ENCODE measurements around the gene POLR1C. TPM values are rescaled to one million over a fixed set of nuclear protein-coding genes. Genes with fewer than 3 reads are reported as not detected.
"Not testable (repeated sequence)": the region's sequence is repeated elsewhere in the genome, so short reads cannot be mapped to it uniquely, and the experiment has no call there.

POLR1C gene, protein sequence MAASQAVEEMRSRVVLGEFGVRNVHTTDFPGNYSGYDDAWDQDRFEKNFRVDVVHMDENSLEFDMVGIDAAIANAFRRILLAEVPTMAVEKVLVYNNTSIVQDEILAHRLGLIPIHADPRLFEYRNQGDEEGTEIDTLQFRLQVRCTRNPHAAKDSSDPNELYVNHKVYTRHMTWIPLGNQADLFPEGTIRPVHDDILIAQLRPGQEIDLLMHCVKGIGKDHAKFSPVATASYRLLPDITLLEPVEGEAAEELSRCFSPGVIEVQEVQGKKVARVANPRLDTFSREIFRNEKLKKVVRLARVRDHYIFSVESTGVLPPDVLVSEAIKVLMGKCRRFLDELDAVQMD
- 56.6 and 59.3 TPM in 2 replicates for total RNA-seq (2014; rRNA removed; shearing (Covaris generic))
- 40.8 and 53.7 TPM in 2 replicates for polyA plus RNA-seq (2015; cell fraction: cytosol; rRNA removed)
- 100 and 112 TPM in 2 replicates for polyA plus RNA-seq (2015; cell fraction: nucleus; rRNA removed)

DNA sequence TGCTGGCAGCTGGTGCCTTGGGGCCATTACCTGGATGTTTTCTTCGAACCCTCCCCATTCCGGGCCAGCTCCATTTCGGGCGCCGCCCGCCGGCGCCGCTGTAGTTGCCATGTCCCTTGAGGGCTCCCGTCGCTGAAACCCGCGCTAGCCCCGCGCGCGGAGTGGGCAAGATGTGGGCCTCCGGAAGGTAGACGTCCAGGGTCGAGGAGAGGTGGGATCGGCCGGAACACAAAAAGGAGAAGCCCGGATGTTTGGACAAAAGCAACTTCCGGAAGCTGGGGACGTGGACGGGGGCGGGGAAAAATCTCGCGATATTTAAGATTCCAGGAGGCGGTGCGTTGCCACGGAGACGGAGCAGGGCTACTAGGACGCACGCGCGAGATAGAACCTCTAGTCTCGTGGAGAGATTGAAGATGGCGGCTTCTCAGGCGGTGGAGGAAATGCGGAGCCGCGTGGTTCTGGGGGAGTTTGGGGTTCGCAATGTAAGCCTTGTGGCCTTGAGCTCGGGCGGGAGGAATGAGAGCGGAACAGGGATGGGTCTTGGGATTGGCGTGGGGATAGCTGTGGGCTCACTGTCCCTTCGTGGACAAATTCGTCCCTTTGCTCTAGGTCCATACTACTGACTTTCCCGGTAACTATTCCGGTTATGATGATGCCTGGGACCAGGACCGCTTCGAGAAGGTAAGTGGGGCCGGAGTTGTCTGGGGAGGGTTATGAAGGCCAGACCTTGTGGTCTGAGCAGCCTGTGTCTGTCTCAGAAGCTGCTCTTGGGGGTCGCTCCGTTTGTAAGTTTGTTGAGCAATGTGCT is at the start of gene POLR1C, which contains the start of gene YIPF3:
TSS of gene POLR1C (plus strand) at position 393 of the 808 bp plus-strand sequence. CDS start at position 414, 21 bp downstream.
TSS of gene YIPF3 (minus strand) at position 230 of the 808 bp plus-strand sequence. CDS start at position 111, 119 bp downstream.
- peak; percentile 97 for DNase-seq (ENCODE audit: low read depth)

DNA sequence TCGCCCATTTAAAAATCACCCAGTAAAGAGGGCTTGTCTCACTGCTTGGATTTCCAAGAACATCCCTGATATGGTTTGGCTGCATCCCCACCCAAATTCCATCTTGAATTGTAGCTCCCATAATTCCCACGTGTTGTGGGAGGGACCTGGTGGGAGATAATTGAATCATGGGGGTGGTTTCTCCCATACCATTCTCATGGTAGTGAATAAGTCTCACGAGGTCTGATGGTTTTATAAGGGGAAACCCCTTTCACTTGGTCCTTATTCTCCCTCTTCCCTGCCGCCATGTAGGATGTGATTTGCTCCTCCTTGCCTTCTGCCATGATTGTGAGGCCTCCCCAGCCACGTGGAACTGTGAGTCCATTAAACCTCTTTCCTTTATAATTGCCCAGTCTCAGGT is 49.6 kb upstream of the POLR1C start:
- DNase-seq (ENCODE audit: low read depth): not testable (repeated sequence)

- no peak for DNase-seq (ENCODE audit: low read depth)
These were observed 49.1 kb upstream of the POLR1C start for GRCh38 chr6:43467752-43468151.

DNA sequence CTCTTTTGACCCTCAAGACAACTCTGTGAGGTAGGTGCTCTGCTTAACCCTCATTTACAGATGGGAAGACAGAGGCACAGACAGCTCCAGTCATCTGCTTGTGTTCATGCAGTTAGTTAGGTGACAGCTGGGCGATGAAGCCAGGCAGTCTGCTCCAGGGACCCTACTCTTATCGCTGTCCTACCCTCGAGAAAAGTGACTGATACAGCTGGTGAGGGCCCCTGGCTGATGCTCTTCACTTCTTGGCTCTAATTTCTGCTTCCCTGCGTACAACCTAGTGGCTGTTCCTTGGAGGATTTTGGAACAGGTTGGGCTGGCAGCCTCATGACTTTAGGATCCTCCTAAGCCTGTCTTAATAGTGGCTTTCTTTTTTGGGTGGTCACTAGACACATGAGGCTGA is 48.6 kb upstream of the POLR1C start:
- no peak for DNase-seq (ENCODE audit: low read depth)

GRCh38 chr6:43468748-43469681 is 47.9 kb upstream of the POLR1C start:
- no peak for DNase-seq (ENCODE audit: low read depth)

DNA sequence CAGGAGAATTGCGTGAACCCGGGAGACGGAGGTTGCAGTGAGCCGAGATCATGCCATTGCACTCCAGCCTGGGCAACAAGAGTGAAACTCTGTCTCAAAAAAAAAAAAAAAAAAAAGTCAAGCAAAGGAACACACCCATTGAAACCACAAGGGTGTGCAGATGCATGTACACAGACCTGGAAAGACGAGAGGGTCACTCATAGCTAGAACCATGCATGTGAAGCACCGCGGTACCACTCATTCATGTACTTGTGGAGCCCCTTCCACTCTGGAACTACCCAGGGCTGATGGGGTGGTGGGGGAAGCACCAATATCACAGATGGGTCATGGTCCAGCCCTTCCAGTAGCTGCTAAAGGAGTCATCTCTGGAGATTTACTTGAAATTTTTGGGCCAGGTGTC is 46.9 kb upstream of the POLR1C start:
- DNase-seq (ENCODE audit: low read depth): no peak

GRCh38 chr6:43471399-43471798 is 45.5 kb upstream of the POLR1C start:
- no peak for DNase-seq (ENCODE audit: low read depth)

- DNase-seq (ENCODE audit: low read depth): no peak
These were observed 44.4 kb upstream of the POLR1C start for GRCh38 chr6:43472515-43472914.

DNA sequence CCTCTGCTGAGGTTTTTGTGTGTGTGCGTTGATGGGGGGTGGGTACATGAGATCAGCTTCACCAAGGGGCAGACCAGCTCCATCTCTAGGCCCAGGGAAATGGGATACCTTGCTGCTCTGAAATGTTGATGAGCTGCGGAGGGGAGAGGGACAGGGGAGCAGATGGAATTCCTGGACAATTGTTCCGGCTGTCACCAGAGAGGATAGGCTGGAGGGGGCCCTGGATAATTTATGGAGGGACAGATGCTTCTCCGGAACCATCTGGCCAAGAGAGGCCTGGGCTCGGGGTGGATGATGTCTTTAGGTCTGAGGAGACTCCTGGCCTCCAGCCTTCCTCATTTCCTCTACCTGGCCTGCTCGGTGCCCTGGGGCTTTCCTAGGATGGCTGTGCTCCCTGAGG is 41.4 kb upstream of the POLR1C start:
- DNase-seq (ENCODE audit: low read depth): no peak

DNA sequence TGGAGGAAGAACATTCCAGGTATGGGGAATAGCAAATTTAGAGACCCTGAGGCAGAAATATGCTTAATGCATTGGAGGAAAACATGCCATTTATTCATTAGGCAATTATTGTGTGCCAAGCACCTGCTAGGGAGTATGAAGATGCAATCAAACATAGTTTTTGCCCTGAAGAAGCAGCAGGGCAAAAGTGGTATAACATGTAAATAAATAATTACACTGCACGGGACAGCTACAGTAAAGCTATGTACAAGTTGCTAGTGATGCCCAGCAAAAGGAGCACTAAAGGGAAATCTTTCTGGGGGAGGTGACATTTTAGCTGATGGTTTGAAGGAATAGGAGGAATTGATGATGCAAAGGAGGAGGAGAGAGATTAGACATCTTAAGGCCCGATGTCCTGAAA is 40.1 kb upstream of the POLR1C start:
- no peak for DNase-seq (ENCODE audit: low read depth)

GRCh38 chr6:43477235-43478007 is 39.5 kb upstream of the POLR1C start, which contains the start of gene TJAP1:
TJAP1 (plus strand) TSS chr6:43477570; CDS start chr6:43499002, 21,432 bp downstream.
- DNase-seq (ENCODE audit: low read depth): peak; percentile 62

- DNase-seq (ENCODE audit: low read depth): no peak
These were observed 38.9 kb upstream of the POLR1C start for GRCh38 chr6:43478008-43478372.

GRCh38 chr6:43481075-43481474 is 35.8 kb upstream of the POLR1C start:
- no peak for DNase-seq (ENCODE audit: low read depth)

DNA sequence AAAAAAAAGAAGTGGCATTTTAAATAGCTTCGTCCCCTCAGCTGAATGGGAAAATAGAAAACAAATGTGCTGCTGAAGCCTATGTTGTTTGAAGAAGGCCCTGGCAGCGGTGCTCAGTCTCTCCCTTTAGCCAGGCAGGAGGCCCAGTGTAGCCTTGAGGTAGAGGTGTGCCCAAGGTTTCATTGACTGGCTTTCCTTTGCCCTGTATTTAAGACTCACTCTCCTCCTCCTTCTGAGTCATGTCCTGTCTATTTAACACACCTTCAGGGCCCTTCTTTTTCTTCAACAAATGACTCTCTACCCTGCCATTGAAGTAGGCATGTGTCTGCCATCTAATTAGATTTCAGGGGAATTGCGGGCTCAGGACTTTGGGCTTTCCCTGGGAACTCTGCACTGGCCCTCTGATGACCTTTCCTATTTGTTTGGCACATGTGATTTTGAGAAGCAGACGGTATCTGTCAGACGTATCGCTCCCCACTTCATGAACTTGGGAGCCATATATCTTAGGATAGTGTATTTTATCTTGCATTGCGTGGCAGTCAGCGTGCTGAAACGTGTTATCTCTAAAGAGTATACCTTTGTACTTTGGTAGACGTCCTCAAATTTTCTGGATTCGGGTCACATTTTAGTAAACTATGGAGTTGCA is 35.2 kb upstream of the POLR1C start:
- peak; percentile 30 for DNase-seq (ENCODE audit: low read depth)

- peak; percentile 72 for DNase-seq (ENCODE audit: low read depth)
These were observed 28.1 kb upstream of the POLR1C start for GRCh38 chr6:43488667-43489276.

DNA sequence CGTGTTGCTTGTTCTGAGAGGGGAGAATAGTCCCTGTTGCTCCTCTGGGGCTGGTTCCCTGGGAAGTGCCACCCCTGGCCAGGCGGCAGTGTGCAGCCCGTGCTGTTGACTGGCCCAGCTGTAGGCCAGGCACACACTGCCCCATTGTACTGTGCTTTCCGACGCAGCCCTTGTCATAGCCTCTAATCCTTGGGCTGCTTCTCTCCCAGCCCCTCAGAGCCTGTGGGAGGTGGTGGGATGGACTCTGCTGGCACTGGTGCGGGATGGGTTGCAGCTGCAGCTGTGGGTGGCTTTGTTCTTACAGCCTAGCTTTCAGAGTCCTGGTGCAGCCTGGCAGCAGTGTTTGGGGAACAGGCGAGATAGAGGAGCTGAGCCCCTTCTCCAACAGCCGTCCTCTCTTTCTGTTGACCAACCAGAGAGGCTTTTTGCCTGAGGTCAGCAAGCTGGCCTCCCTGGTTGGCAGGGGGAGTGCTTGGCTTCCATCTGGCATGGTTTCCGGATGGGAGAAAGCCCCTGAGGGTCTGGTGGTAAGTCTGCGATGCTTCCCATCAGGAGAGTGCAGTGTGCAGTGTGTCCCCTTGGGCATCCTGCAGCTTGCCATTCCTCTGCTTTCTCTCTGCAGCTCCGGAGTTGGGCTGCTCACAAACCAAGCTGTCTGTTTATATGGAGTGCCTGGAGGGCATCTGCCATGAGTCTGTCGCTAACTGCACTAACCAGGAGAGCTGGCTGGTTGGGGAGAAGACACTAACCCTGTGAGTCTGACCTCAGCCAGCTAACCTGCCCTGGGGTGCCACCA is 27.4 kb upstream of the POLR1C start:
- DNase-seq (ENCODE audit: low read depth): no peak

GRCh38 chr6:43490523-43490939 is 26.4 kb upstream of the POLR1C start:
- DNase-seq (ENCODE audit: low read depth): no peak

All from HT1080 (cell line).